HCT116 (cell line): Measurements from ENCODE around the gene NR6A1. TPM values are rescaled to one million over a fixed set of nuclear protein-coding genes. Genes with fewer than 3 reads are reported as not detected.

Experiments used
- ATAC-seq: fragments of 200-7000 bp; cut with Tn5 transposase; 2 replicates; pipeline ENCODE4 v1.9.1; 2020; ENCODE audit warnings: mild to moderate bottlenecking, moderate library complexity
- BruUV-seq: library from RNA; stranded (reverse); fragments of 400-500 nt; replicated peaks from 2 replicates; lab custom pipeline; 2021; lab: Mats Ljungman, UMichigan
- CTCF ChIA-PET: fragments of 300-600 bp; sonication (Branson Sonifier 250); formaldehyde crosslinking; loops from one replicate; lab custom pipeline; 2021; ENCODE audit warnings: antibody characterized with exemption; lab: Charles Lee
- POLR2A ChIA-PET: fragments of 300-600, 350-600 bp; sonication (Branson Sonifier 250); formaldehyde crosslinking; loops from one replicate; lab custom pipeline; 2021; ENCODE audit warnings: antibody characterized with exemption; lab: Charles Lee
- RAD21 ChIA-PET, 2 experiments: fragments of 300-600 bp; sonication (Branson Sonifier 250); formaldehyde crosslinking; loops; one replicate each; lab custom pipeline; 2023; ENCODE audit warnings: low total read pairs in 2 of 2; ENCODE audit not compliant: uncharacterized antibody in 2 of 2, unreplicated experiment in 2 of 2, low non-redundant PET in 1 of 2; lab: Charles Lee
- DNase-seq: peaks from one replicate; pipeline ENCODE4 v3.0.0-alpha.2; 2010; ENCODE audit warnings: low read depth, low spot score
- H2AFZ ChIP-seq: fragments of 200-600 bp; shearing (Covaris generic), sonication (generic); 2 replicates; pipeline ENCODE4 v1.6.1; 2017; ENCODE audit warnings: low read depth, mixed run types, mixed read lengths, antibody characterized with exemption, low read length; ENCODE audit not compliant: poor library complexity, severe bottlenecking
- H3K27ac ChIP-seq: 2 replicates; pipeline ENCODE4 v1.5.1; 2012; ENCODE audit warnings: low read depth, low read length
- H3K27me3 ChIP-seq: fragments of 200-600 bp; sonication (generic); 2 replicates; pipeline ENCODE4 v1.6.1; 2016; ENCODE audit warnings: mixed run types, low read length, mixed read lengths; ENCODE audit not compliant: insufficient read depth
- H3K36me3 ChIP-seq, 2 experiments: fragments of 200-500 bp in 1 of 2; fragments of 200-600 bp in 1 of 2; sonication (Bioruptor generic) in 1 of 2; sonication (generic) in 1 of 2; 2 replicates each; pipeline versions ENCODE4 v1.5.1 to v1.6.1; 2014 to 2016; ENCODE audit warnings: low read length in 2 of 2, inconsistent platforms in 1 of 2, mixed read lengths in 1 of 2, mixed run types in 1 of 2; ENCODE audit not compliant: insufficient read depth in 2 of 2, control insufficient read depth in 1 of 2
- H3K4me1 ChIP-seq, 2 experiments: fragments of 200-600 bp in 1 of 2; sonication (generic) in 1 of 2; 2 replicates each; pipeline versions ENCODE4 v1.5.1 to v1.6.1; 2012 to 2017; ENCODE audit warnings: low read length in 2 of 2, inconsistent platforms in 1 of 2, mild to moderate bottlenecking in 1 of 2, mixed read lengths in 1 of 2, mixed run types in 1 of 2, moderate library complexity in 1 of 2; ENCODE audit not compliant: insufficient read depth in 2 of 2, control insufficient read depth in 1 of 2
- H3K4me2 ChIP-seq: fragments of 200-600 bp; sonication (generic); 2 replicates; pipeline ENCODE4 v1.6.1; 2017; ENCODE audit warnings: mixed run types, low read length, mixed read lengths
- H3K4me3 ChIP-seq, 2 experiments: fragments of 200-600 bp in 1 of 2; sonication (generic) in 1 of 2; replicated peaks in 1 of 2; 2 replicates each; pipeline ENCODE4 v1.5.1; 2011 to 2016; ENCODE audit warnings: low read length in 2 of 2, control low read depth in 1 of 2, low read depth in 1 of 2, mild to moderate bottlenecking in 1 of 2, mixed read lengths in 1 of 2, mixed run types in 1 of 2
- H3K79me2 ChIP-seq: fragments of 200-600 bp; sonication (generic); 2 replicates; pipeline ENCODE4 v1.6.1; 2017; ENCODE audit warnings: mild to moderate bottlenecking, mixed run types, low read length, moderate library complexity, mixed read lengths; ENCODE audit not compliant: insufficient read depth
- H3K9ac ChIP-seq: fragments of 200-600 bp; sonication (generic); 2 replicates; pipeline ENCODE4 v1.6.1; 2016; ENCODE audit warnings: low read length, mixed read lengths
- H3K9me2 ChIP-seq: fragments of 200-600 bp; sonication (generic), shearing (Covaris generic); 2 replicates; pipeline ENCODE4 v1.6.1; 2017; ENCODE audit warnings: mixed run types, mild to moderate bottlenecking, moderate library complexity; ENCODE audit not compliant: insufficient read depth
- H3K9me3 ChIP-seq, 2 experiments: fragments of 200-500 bp in 1 of 2; fragments of 200-600 bp in 1 of 2; sonication (Bioruptor generic) in 1 of 2; sonication (generic) in 1 of 2; 2 replicates each; pipeline ENCODE4 v1.6.1; 2014 to 2017; ENCODE audit warnings: low read length in 2 of 2, mixed read lengths in 2 of 2, inconsistent platforms in 1 of 2, low read depth in 1 of 2, mild to moderate bottlenecking in 1 of 2, mixed run types in 1 of 2, moderate library complexity in 1 of 2; ENCODE audit not compliant: control insufficient read depth in 1 of 2, insufficient read depth in 1 of 2
- H4K20me1 ChIP-seq: fragments of 200-600 bp; sonication (generic), shearing (Covaris generic); 2 replicates; pipeline ENCODE4 v1.6.1; 2017; ENCODE audit warnings: mixed run types, mild to moderate bottlenecking, moderate library complexity; ENCODE audit not compliant: insufficient read depth
- ATF3 ChIP-seq: IDR thresholded peaks from 2 replicates; pipeline ENCODE4 v1.6.1; 2012
- CEBPB ChIP-seq: IDR thresholded peaks from 2 replicates; pipeline ENCODE4 v1.6.1; 2012; ENCODE audit warnings: low read depth
- CTCF ChIP-seq, 3 experiments: fragments of 200-600 bp in 1 of 3; sonication (generic) in 1 of 3; IDR thresholded peaks in 2 of 3; conservative IDR thresholded peaks in 1 of 3; 2 replicates each; pipeline ENCODE4 v1.5.1; 2012 to 2017; ENCODE audit warnings: low read depth in 2 of 3, low read length in 2 of 3, antibody characterized with exemption in 1 of 3, borderline replicate concordance in 1 of 3, control low read depth in 1 of 3, mild to moderate bottlenecking in 1 of 3, mixed read lengths in 1 of 3, mixed run types in 1 of 3, moderate library complexity in 1 of 3; ENCODE audit not compliant: insufficient read depth in 1 of 3
- EZH2 ChIP-seq: fragments of 200-600 bp; sonication (generic); IDR thresholded peaks from 2 replicates; pipeline ENCODE4 v1.6.1; 2017; ENCODE audit warnings: antibody characterized with exemption, mixed run types
- JUND ChIP-seq: IDR thresholded peaks from 2 replicates; pipeline ENCODE4 v1.6.1; 2012
- MAX ChIP-seq: IDR thresholded peaks from 2 replicates; pipeline ENCODE4 v1.6.1; 2012
- SP1 ChIP-seq: IDR thresholded peaks from 2 replicates; pipeline ENCODE4 v1.6.1; 2012; ENCODE audit warnings: low read depth
- SRF ChIP-seq: IDR thresholded peaks from 2 replicates; pipeline ENCODE4 v1.6.1; 2012; ENCODE audit warnings: low read depth
- TCF7L2 ChIP-seq: IDR thresholded peaks from 2 replicates; pipeline ENCODE4 v1.7.0; 2011; ENCODE audit warnings: borderline replicate concordance, inconsistent platforms; ENCODE audit not compliant: insufficient read depth, insufficient read length; ENCODE audit errors: extremely low read depth
- YY1 ChIP-seq: IDR thresholded peaks from 2 replicates; pipeline ENCODE4 v1.6.1; 2011; ENCODE audit warnings: low read length, low read depth, moderate library complexity, mild to moderate bottlenecking; ENCODE audit not compliant: insufficient replicate concordance; ENCODE audit errors: extremely low read depth
- intact Hi-C: fragments of 100-400 bp; cut with micrococcal nuclease; formaldehyde crosslinking; loops from 2 replicates; pipeline ENCODE4 v1.10.0; 2022
- total RNA-seq: library from RNA; stranded (reverse); gene quantifications from one replicate; pipeline ENCODE4 v1.2.1, GENCODE V29; 2021; ENCODE audit not compliant: unreplicated experiment

The NR6A1 gene
- total RNA-seq, 1 experiment from 2014 or later = 9.9 TPM

- H3K27ac ChIP-seq = no peak overlapping the region
- no peaks in the 10 kb centered on the region for H3K9me2 ChIP-seq
- H3K9me3 ChIP-seq = no peaks in the 10 kb centered on the region
- peaks cover 3% of the 10 kb centered on the region; the same call in 1 of the 2 replicates for H4K20me1 ChIP-seq
- peaks cover 3 to 12% of the 10 kb centered on the region in 2 experiments for H3K4me1 ChIP-seq
- CTCF ChIA-PET = no interaction called here
- H3K36me3 ChIP-seq = no peaks in the 10 kb centered on the region
- H3K79me2 ChIP-seq = peaks cover 26% of the 10 kb centered on the region
- no peaks in the 10 kb centered on the region for H3K27me3 ChIP-seq
- no peak for TF ChIP-seq ATF3
- no peak for TF ChIP-seq MAX
- no peak for TF ChIP-seq CTCF (IDR thresholded peaks at IDR 0.05 in 2 of 3, conservative IDR thresholded peaks at IDR 0.05 in 1 of 3; ENCODE audit: borderline replicate concordance in 1 of 3, insufficient read depth in 1 of 3, low read depth in 2 of 3, low read length in 2 of 3)
- no peak for TF ChIP-seq SRF
- no peak for TF ChIP-seq TCF7L2
- TF ChIP-seq, all 23 proteins: peak for 0
- DNase-seq = no peak
- intact Hi-C loops = no loop called here
- Histone ChIP-seq H2AFZ (no peak overlapping the region), H3K4me3 (no peak overlapping the region), H3K9ac (no peak overlapping the region), H3K4me2 (no peak overlapping the region)
- ATAC-seq = no peak
- ChIA-PET POLR2A (no interaction called here), RAD21 (no interaction called here)
- no TSS peak for BruUV-seq
Measured at GRCh38 chr9:124706685-124707084, 64.4 kb downstream of the NR6A1 start.

GRCh38 chr9:124699575-124699974, 71.5 kb downstream of the NR6A1 start:
- DNase-seq (no peak), ATAC-seq (no peak)
- ChIA-PET CTCF (interaction anchor here (1.4 kb wide), 1 partner anchor 82 kb away, joined by 4 read pairs; no protein-coding TSS in a partner anchor), RAD21 (no interaction called here), POLR2A (no interaction called here)
- Histone ChIP-seq H4K20me1 (no peaks in the 10 kb centered on the region), H3K79me2 (peaks cover 9% of the 10 kb centered on the region; the same call in 1 of the 2 replicates), H3K27me3 (no peaks in the 10 kb centered on the region), H3K27ac (no peak overlapping the region), H2AFZ (no peak overlapping the region), H3K4me1 (peaks cover 29 to 64% of the 10 kb centered on the region in 2 experiments), H3K9me3 (no peaks in the 10 kb centered on the region), H3K9me2 (no peaks in the 10 kb centered on the region), H3K36me3 (no peaks in the 10 kb centered on the region), H3K4me3 (no peak overlapping the region), H3K4me2 (no peak overlapping the region), H3K9ac (no peak overlapping the region)
- intact Hi-C loops = no loop called here
- no TSS peak for BruUV-seq
- TF ChIP-seq SRF (no peak), EZH2 (no peak), JUND (no peak), CEBPB (no peak), YY1 (no peak), CTCF (IDR thresholded peaks at IDR 0.05 in 2 of 3, conservative IDR thresholded peaks at IDR 0.05 in 1 of 3; ENCODE audit: borderline replicate concordance in 1 of 3, insufficient read depth in 1 of 3, low read depth in 2 of 3, low read length in 2 of 3) (no peak), SP1 (no peak)
